ENCODE measurements around the gene GMPS. TPM values are rescaled to one million over a fixed set of nuclear protein-coding genes. Genes with fewer than 3 reads are reported as not detected.

Gene GMPS
- total RNA-seq, 4 donors from 2014 or later = 30.0 to 46.4 (median 37.6) TPM

DNA sequence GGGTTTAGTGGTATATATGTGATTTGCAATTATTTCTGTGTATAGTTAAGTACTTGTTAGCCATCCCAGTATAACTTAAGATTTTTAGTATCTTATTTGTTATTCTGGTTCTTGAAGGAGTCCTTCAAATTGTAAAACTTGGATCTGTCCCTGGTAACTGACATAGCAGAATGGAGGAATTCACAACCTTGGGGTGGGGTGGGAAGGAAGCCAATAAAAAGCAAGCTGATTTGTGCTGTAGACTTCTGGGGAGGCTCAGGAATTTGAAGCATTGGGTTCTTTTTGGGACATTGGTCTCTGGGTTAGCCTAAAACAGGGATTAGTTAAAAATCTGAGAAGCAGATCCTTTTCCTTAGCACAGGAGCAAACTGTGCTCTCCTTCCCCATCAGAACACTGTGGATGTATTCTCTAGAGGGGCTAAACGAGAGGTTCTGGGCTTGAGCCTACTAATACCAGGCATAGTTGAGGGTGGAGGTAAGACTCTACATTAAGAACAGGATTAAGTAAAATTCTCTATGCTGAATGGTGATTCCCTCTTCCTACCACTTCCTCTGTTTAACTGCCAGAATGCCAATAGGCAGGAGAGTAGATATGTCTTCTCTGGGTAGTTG, 42.2 kb downstream of the GMPS start:
- 79 to 88% methylated on average over 1 of the region's 1 CpG for WGBS, 2 donors
- intact Hi-C loops (cut with DNase I; ENCODE audit: low total_unique reads) = no loop called here
- TF ChIP-seq CTCF (IDR thresholded peaks at IDR 0.05) (no peak), POLR2A (IDR thresholded peaks at IDR 0.05) (no peak)

DNA sequence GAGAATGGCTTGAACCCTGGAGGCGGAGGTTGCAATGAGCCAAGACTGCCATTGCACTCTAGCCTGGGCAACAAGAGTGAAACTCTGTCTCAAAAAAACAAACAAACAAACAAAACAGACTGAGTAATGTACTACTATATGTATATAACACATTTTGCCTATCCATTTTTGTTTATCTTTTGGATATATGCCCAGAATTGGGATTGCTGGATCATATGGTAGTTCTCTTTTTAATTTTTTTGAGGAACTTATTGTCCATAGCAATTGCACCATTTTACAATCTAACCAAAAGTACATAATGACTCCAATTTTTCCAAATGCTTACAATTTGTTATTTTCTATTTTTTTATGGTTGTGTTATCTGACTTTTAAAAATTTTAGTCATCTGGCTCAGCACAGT, 47.3 kb downstream of the GMPS start:
- WGBS, 2 donors = 100% methylated on average over 1 of the region's 1 CpG
- TF ChIP-seq CTCF (IDR thresholded peaks at IDR 0.05) (no peak), POLR2A (IDR thresholded peaks at IDR 0.05) (no peak)
- no peak overlapping the region for H3K4me3 ChIP-seq (ENCODE audit: low read depth, poor library complexity, severe bottlenecking)
- intact Hi-C loops (cut with DNase I; ENCODE audit: low total_unique reads) = no loop called here
- no peak for DNase-seq (ENCODE audit: low spot score in 2 of 2)

More for the DNA sequence above, 42.2 kb downstream of the GMPS start:
- DNase-seq (ENCODE audit: low spot score in 2 of 2) = no peak
- H3K4me3 ChIP-seq (ENCODE audit: low read depth, poor library complexity, severe bottlenecking) = no peak overlapping the region

DNA sequence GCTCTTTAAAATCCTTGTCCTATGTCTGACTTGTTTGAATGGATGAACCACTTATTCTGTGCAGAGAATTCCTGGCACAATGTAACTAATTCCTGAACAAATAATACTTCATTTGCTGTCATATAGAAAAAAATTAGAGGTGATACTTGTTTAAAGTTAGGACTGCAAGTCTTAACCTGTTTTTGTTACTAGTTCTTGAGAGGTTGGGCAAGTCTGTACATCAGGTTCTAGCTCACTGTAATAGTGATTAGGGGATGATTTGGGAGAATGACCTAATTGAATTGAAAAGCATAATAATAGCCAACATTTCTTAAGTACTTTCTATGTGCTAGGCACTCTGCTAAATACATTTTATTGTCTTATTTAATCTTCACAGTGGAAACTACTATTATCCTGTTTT, 49.3 kb downstream of the GMPS start:
- no peak overlapping the region for H3K4me3 ChIP-seq (ENCODE audit: low read depth, poor library complexity, severe bottlenecking)
- no peak for DNase-seq (ENCODE audit: low spot score in 2 of 2)
- TF ChIP-seq POLR2A (IDR thresholded peaks at IDR 0.05) = no peak
- intact Hi-C loops (cut with DNase I; ENCODE audit: low total_unique reads) = no loop called here

DNA sequence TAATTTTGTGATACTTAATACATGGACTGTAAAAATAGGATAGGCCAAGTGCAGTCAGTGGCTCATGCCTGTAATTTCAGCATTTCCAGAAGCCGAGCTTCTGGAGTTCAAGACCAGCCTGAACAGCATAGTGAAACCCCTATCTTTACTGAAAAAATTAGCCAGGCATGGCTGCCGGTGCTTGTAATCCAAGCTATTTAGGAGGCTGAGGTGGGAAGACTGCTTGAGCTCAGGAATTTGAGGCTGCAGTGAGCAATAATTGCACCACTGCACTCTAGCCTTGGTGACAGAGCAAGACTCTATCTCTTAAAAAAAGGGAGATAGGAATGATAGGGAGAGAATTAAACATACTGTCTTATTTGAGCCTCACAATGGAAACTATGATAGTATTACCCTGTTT, 51.0 kb downstream of the GMPS start:
- no peak overlapping the region for H3K4me3 ChIP-seq (ENCODE audit: low read depth, poor library complexity, severe bottlenecking)
- intact Hi-C loops (cut with DNase I; ENCODE audit: low total_unique reads) = no loop called here
- no peak for DNase-seq (ENCODE audit: low spot score in 2 of 2)
- TF ChIP-seq POLR2A (IDR thresholded peaks at IDR 0.05) (no peak), CTCF (IDR thresholded peaks at IDR 0.05) (no peak)
- WGBS, 2 donors = 93 to 96% methylated on average over 2 of the region's 2 CpGs

DNA sequence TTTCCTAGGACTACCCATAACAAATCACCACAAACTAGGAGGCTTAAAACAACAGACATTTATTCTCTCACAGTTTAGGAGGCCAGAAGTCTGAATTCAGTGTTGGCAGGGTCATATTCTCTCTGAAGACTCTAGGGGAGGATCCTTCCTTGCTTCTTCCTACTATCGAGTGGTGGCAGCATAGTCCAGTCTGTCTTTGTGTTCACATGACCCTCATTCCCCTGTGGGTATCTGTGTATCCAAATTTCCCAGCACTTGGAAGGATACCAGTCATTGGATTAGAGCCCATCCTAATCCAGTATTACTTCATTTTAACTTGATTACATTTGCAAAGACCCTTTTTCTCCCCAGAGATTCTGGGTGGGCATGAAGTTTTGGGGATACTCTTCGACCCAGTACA, 63.8 kb downstream of the GMPS start:
- TF ChIP-seq POLR2A (IDR thresholded peaks at IDR 0.05) (no peak), CTCF (IDR thresholded peaks at IDR 0.05) (no peak)
- no peak for DNase-seq (ENCODE audit: low spot score in 2 of 2)
- WGBS, 2 donors = 67 to 78% methylated on average over 2 of the region's 2 CpGs
- intact Hi-C loops (cut with DNase I; ENCODE audit: low total_unique reads) = no loop called here
- H3K4me3 ChIP-seq (ENCODE audit: low read depth, poor library complexity, severe bottlenecking) = no peak overlapping the region

GRCh38 chr3:155938409-155938808, 68.0 kb downstream of the GMPS start:
- WGBS, 2 donors = 69 to 85% methylated on average over 2 of the region's 2 CpGs
- intact Hi-C loops (cut with DNase I; ENCODE audit: low total_unique reads) = no loop called here

More at GRCh38 chr3:155938409-155938808, 68.0 kb downstream of the GMPS start:
- no peak overlapping the region for H3K4me3 ChIP-seq (ENCODE audit: low read depth, poor library complexity, severe bottlenecking)
- no peak for TF ChIP-seq CTCF (IDR thresholded peaks at IDR 0.05)
- DNase-seq (ENCODE audit: low spot score in 2 of 2) = no peak
